ENCODE data around the gene TMEM72.

DNA sequence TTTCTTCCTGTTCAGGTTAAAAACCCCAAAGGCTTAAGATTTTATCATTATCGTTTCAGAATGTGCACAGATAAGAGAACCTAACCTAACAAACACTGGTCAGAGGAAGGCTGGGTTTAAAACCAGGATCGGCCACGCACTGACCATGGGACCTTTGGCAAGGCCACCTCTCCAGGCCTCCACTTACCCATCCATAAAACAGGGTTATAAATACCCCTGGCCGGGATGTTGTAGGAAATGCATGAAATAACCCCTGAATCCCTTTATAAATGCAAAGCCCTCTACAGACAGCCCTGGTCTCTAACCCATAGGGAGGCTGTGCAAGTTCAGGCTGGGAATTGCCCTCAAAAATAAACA lies 67.1 kb downstream of the TMEM72 start:
- TF ChIP-seq, protein P1, sequence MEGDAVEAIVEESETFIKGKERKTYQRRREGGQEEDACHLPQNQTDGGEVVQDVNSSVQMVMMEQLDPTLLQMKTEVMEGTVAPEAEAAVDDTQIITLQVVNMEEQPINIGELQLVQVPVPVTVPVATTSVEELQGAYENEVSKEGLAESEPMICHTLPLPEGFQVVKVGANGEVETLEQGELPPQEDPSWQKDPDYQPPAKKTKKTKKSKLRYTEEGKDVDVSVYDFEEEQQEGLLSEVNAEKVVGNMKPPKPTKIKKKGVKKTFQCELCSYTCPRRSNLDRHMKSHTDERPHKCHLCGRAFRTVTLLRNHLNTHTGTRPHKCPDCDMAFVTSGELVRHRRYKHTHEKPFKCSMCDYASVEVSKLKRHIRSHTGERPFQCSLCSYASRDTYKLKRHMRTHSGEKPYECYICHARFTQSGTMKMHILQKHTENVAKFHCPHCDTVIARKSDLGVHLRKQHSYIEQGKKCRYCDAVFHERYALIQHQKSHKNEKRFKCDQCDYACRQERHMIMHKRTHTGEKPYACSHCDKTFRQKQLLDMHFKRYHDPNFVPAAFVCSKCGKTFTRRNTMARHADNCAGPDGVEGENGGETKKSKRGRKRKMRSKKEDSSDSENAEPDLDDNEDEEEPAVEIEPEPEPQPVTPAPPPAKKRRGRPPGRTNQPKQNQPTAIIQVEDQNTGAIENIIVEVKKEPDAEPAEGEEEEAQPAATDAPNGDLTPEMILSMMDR (IDR thresholded peaks at IDR 0.05), result no peak
- TF ChIP-seq POLR2A (IDR thresholded peaks at IDR 0.05) (no peak), POLR2AphosphoS5 (IDR thresholded peaks at IDR 0.05) (no peak), EP300 (IDR thresholded peaks at IDR 0.05) (no peak)

Data from sigmoid colon (tissue), 4 donors.